ENCODE results near the gene PTPRK. TPM values are rescaled to one million over a fixed set of nuclear protein-coding genes. Genes with fewer than 3 reads are reported as not detected.

The PTPRK gene
- total and polyA plus RNA-seq, 10 of the 15 experiments (the other 5 are each of a cell fraction or from before 2014, with no cell fraction given) = 0.23 to 1.9 (median 0.55) TPM

DNA sequence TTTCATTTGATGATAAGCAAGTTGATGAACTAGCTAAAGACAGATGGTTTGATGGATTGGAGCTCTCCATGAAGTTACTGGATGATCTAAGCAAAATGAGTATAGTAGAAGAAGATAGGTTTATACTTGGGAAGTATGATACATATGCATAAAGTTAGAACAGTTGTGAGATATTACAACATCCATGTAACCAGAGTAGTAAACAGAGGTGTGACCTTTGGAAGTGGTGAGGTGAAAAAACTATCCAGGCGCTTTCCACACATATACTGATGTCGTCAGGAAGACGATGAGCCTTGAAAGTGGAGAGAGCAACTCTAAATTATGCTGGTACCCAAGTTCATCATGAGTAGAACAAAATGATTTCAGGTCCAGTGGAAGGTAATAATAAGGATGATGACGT, 271.0 kb downstream of the PTPRK start:
- Histone ChIP-seq H3K36me3 (ENCODE audit: control insufficient read depth in 2 of 2, insufficient read depth in 2 of 2, low read length in 1 of 2) (no peaks in the 10 kb centered on the region), H3K27ac (ENCODE audit: control insufficient read depth, insufficient read depth) (no peak overlapping the region), H2AFZ (ENCODE audit: control insufficient read depth, low read depth, low read length) (no peak overlapping the region), H3K4me3 (no peak overlapping the region), H3K9ac (ENCODE audit: control insufficient read depth, insufficient read depth, low read length) (no peak overlapping the region), H3K79me2 (ENCODE audit: control insufficient read depth, insufficient read depth, low read length) (no peaks in the 10 kb centered on the region), H3K4me2 (ENCODE audit: control insufficient read depth, insufficient read depth) (no peak overlapping the region), H4K20me1 (ENCODE audit: control insufficient read depth, insufficient read depth) (no peaks in the 10 kb centered on the region), H3K27me3 (replicated peaks in 1 of 2; ENCODE audit: control insufficient read depth in 2 of 2, insufficient read depth in 2 of 2, low read length in 1 of 2) (no peaks in the 10 kb centered on the region), H3K9me3 (replicated peaks; ENCODE audit: control insufficient read depth, insufficient read depth, low read length) (no peaks in the 10 kb centered on the region), H3K4me1 (ENCODE audit: control insufficient read depth, insufficient read depth, low read length) (no peaks in the 10 kb centered on the region; the same call in 1 of the 2 replicates)
- intact Hi-C loops (cut with micrococcal nuclease; ENCODE audit: unreplicated experiment) = no loop called here
- DNase-seq (ENCODE audit: low read depth, low spot score) = no peak
- ChIA-PET POLR2A (no interaction called here), CTCF (no interaction called here), RAD21 (ENCODE audit: unreplicated experiment) (no interaction called here), SMC1A (ENCODE audit: uncharacterized antibody, unreplicated experiment) (no interaction called here)
- BruUV-seq (replicated peaks) = no TSS peak
- ATAC-seq = no peak
- no peak for TF ChIP-seq NFYB (IDR thresholded peaks at IDR 0.05; ENCODE audit: insufficient read depth, low read depth, low read length)
- no peak for TF ChIP-seq TCF3 (IDR thresholded peaks at IDR 0.05; ENCODE audit: borderline replicate concordance, insufficient read depth, low read depth, low read length)
- no peak for TF ChIP-seq MAX (IDR thresholded peaks at IDR 0.05; ENCODE audit: low read depth, low read length)
- TF ChIP-seq ZNF384 (IDR thresholded peaks at IDR 0.05; ENCODE audit: borderline replicate concordance, low read depth, low read length) = no peak
- no peak for TF ChIP-seq EED (IDR thresholded peaks at IDR 0.05; ENCODE audit: low read depth)
- no peak for TF ChIP-seq IRF4 (IDR thresholded peaks at IDR 0.05; ENCODE audit: low read depth, low read length)
- no peak for TF ChIP-seq CHD1 (IDR thresholded peaks at IDR 0.05; ENCODE audit: low read depth, low read length)
- TF ChIP-seq, protein P1, sequence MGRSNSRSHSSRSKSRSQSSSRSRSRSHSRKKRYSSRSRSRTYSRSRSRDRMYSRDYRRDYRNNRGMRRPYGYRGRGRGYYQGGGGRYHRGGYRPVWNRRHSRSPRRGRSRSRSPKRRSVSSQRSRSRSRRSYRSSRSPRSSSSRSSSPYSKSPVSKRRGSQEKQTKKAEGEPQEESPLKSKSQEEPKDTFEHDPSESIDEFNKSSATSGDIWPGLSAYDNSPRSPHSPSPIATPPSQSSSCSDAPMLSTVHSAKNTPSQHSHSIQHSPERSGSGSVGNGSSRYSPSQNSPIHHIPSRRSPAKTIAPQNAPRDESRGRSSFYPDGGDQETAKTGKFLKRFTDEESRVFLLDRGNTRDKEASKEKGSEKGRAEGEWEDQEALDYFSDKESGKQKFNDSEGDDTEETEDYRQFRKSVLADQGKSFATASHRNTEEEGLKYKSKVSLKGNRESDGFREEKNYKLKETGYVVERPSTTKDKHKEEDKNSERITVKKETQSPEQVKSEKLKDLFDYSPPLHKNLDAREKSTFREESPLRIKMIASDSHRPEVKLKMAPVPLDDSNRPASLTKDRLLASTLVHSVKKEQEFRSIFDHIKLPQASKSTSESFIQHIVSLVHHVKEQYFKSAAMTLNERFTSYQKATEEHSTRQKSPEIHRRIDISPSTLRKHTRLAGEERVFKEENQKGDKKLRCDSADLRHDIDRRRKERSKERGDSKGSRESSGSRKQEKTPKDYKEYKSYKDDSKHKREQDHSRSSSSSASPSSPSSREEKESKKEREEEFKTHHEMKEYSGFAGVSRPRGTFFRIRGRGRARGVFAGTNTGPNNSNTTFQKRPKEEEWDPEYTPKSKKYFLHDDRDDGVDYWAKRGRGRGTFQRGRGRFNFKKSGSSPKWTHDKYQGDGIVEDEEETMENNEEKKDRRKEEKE (IDR thresholded peaks at IDR 0.05) = no peak
- TF ChIP-seq ZNF24 (IDR thresholded peaks at IDR 0.05) = no peak
- TF ChIP-seq CHD4 (IDR thresholded peaks at IDR 0.05) = no peak
- TF ChIP-seq NR2C1 (IDR thresholded peaks at IDR 0.05) = no peak
- no peak for TF ChIP-seq ZNF217 (IDR thresholded peaks at IDR 0.05)
- no peak for TF ChIP-seq IRF5 (IDR thresholded peaks at IDR 0.05; ENCODE audit: borderline replicate concordance)
- TF ChIP-seq RAD51 (IDR thresholded peaks at IDR 0.05) = no peak
- no peak for TF ChIP-seq ATF7 (IDR thresholded peaks at IDR 0.05; ENCODE audit: low read depth)
- FAIRE-seq = no peak
- 68% methylated on average over 4 of the region's 4 CpGs for WGBS (ENCODE audit: insufficient coverage, insufficient replicate concordance, low lambda C conversion rate, missing lambda C conversion rate)
- in situ Hi-C loops (cut with MboI) = no loop called here

All from GM12878 (cell line).